Measurements from ENCODE around the gene PDE7B.

PDE7B gene

DNA sequence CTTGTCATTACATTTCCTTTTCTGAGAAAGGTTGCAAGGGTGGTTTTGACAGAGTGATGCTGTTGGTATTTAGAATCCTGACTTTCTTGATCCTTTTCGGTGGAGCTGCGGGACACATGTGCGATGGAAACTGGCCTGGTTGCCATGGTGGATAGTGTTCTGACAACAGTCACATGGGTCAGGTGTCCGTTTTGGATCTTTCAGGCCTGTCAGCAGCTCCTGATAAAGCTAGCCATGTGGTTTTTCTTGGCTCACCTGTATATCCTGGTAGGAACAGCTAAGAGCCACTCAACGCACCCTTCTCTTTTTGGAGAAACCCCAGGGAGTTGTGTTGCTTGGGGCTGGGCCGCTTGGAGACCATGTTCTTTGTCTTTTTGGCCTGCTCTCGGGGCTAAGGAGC lies 221.2 kb downstream of the PDE7B start:
- Mint-ChIP-seq H3K27ac (no peak overlapping the region), H3K36me3 (ENCODE audit: low read depth) (no peaks in the 10 kb centered on the region), H3K4me3 (no peak overlapping the region), H3K9me3 (no peaks in the 10 kb centered on the region), H3K27me3 (peaks cover 5% of the 10 kb centered on the region), H3K4me1 (no peaks in the 10 kb centered on the region)
- DNase-seq (no peak), ATAC-seq (no peak)

- DNase-seq (no peak), ATAC-seq (no peak)
- peaks cover 7% of the 10 kb centered on the region for H3K27me3 Mint-ChIP-seq
Measured at GRCh38 chr6:136073216-136073615, 221.7 kb downstream of the PDE7B start.

DNA sequence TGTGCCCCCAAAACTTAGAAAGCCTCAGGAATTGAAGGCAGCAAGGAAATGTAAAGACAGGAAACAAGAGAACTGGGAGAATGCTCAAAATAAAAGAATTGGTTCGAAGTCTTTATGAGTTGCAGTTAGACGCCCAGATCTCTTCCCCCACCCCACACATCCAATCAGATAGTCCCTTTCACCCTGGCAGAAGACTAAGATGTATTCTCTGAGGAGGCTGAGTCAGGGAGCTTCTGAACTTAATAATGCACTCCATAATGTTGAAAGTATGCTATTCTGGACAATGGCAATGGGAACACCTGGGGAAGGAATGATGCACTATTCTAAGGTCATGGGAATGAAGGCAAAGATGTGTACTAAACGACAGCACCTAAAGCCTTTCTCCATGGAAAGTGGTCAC lies 225.0 kb downstream of the PDE7B start:
- ATAC-seq = no peak
- no peaks in the 10 kb centered on the region for H3K36me3 Mint-ChIP-seq (ENCODE audit: low read depth)
- no peaks in the 10 kb centered on the region for H3K4me1 Mint-ChIP-seq
- H3K9me3 Mint-ChIP-seq = no peaks in the 10 kb centered on the region
- peaks cover 11% of the 10 kb centered on the region for H3K27me3 Mint-ChIP-seq
- no peak overlapping the region for H3K4me3 Mint-ChIP-seq
- H3K27ac Mint-ChIP-seq = no peak overlapping the region
- DNase-seq = no peak

More at GRCh38 chr6:136073216-136073615, 221.7 kb downstream of the PDE7B start:
- Mint-ChIP-seq H3K4me3 (no peak overlapping the region), H3K9me3 (no peaks in the 10 kb centered on the region), H3K36me3 (ENCODE audit: low read depth) (no peaks in the 10 kb centered on the region), H3K27ac (no peak overlapping the region), H3K4me1 (no peaks in the 10 kb centered on the region)

GRCh38 chr6:136077834-136078576 lies 226.5 kb downstream of the PDE7B start:
- no peak overlapping the region for H3K4me3 Mint-ChIP-seq
- DNase-seq (no peak), ATAC-seq (no peak)
- no peaks in the 10 kb centered on the region for H3K4me1 Mint-ChIP-seq
- H3K9me3 Mint-ChIP-seq = no peaks in the 10 kb centered on the region
- no peaks in the 10 kb centered on the region for H3K36me3 Mint-ChIP-seq (ENCODE audit: low read depth)
- no peak overlapping the region for H3K27ac Mint-ChIP-seq
- peaks cover 11% of the 10 kb centered on the region for H3K27me3 Mint-ChIP-seq

DNA sequence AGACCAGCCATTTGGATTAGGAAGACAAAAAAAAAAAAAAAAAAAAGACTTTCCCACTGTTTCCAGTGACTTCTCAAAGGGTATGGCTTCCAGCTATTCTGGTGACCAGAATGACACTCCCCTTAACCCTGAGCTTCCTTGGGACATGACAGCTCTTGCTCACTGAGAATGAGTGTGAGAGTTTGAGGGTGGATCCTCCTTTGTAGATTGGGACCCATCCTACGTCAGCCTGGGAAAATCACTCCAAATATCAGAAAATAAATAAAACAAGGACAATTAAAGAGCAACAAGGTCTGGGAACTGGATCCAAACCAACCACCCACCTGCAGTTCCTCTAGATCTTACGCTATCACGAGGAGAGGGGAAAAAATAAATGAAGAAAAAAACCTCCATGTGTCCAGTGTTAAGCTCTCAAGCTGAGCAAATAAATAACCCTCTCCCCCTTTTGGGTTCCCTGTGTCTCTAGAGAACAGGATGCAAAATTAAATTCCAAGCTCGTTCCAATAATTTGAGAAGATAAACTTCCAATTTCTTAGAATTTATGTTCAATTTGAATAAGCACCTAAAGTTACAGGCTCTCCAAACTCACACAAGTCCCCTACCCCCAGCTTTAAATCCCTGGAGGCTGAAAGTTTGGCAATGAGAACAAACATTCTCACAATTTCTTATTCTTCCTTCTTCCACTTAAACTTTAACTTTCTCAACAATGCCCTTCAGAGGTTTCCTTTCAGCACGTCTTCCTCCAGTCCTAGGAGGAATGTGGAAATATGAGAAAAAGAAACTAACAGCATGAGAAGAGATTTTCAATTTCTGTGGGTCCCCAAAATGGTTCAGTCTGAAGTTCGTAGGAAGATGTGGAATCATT lies 228.4 kb downstream of the PDE7B start:
- Mint-ChIP-seq H3K9me3 (no peaks in the 10 kb centered on the region), H3K27ac (no peak overlapping the region), H3K36me3 (ENCODE audit: low read depth) (no peaks in the 10 kb centered on the region), H3K4me1 (no peaks in the 10 kb centered on the region), H3K27me3 (peaks cover 11% of the 10 kb centered on the region), H3K4me3 (no peak overlapping the region)
- ATAC-seq = no peak
- DNase-seq = no peak

GRCh38 chr6:136083540-136083939 lies 232.0 kb downstream of the PDE7B start:
- DNase-seq (no peak), ATAC-seq (no peak)
- Mint-ChIP-seq H3K27ac (no peak overlapping the region), H3K36me3 (ENCODE audit: low read depth) (no peaks in the 10 kb centered on the region), H3K4me1 (no peaks in the 10 kb centered on the region), H3K4me3 (no peak overlapping the region), H3K9me3 (no peaks in the 10 kb centered on the region), H3K27me3 (peaks cover 6% of the 10 kb centered on the region)

DNA sequence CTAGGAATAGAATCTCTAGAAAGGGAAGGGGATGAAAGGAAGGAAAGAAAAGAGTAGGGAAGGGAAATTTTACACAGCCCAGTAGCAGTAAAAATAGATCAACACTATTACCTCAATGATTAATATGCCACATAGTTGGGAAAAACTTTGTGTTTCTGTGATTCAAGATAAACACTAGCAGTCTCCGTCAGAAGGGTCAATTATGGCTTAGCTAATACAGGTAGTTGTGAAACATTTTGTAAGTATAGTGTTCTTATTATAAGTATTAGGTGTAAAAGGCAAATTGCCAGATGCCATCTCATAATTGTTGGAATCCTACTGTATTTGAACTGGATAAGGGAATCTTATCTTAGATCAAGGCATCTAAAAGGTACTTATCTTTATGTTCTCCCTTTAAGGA lies 232.9 kb downstream of the PDE7B start:
- peaks cover 6% of the 10 kb centered on the region for H3K27me3 Mint-ChIP-seq
- H3K4me3 Mint-ChIP-seq = no peak overlapping the region
- no peaks in the 10 kb centered on the region for H3K4me1 Mint-ChIP-seq
- H3K9me3 Mint-ChIP-seq = no peaks in the 10 kb centered on the region
- DNase-seq (no peak), ATAC-seq (no peak)
- H3K36me3 Mint-ChIP-seq (ENCODE audit: low read depth) = no peaks in the 10 kb centered on the region
- H3K27ac Mint-ChIP-seq = no peak overlapping the region

- Mint-ChIP-seq H3K27ac (no peak overlapping the region), H3K4me3 (no peak overlapping the region), H3K9me3 (no peaks in the 10 kb centered on the region), H3K36me3 (ENCODE audit: low read depth) (no peaks in the 10 kb centered on the region), H3K4me1 (no peaks in the 10 kb centered on the region), H3K27me3 (peaks cover 6% of the 10 kb centered on the region)
- no peak for DNase-seq
- ATAC-seq = no peak
Measured at GRCh38 chr6:136085370-136086115, 234.0 kb downstream of the PDE7B start.

- Mint-ChIP-seq H3K9me3 (no peaks in the 10 kb centered on the region), H3K36me3 (ENCODE audit: low read depth) (no peaks in the 10 kb centered on the region), H3K27ac (no peak overlapping the region), H3K4me1 (no peaks in the 10 kb centered on the region), H3K4me3 (no peak overlapping the region), H3K27me3 (peaks cover 2% of the 10 kb centered on the region)
- DNase-seq = no peak
- no peak for ATAC-seq
Measured at GRCh38 chr6:136086686-136087085, 235.2 kb downstream of the PDE7B start.

GRCh38 chr6:136087986-136088385 lies 236.5 kb downstream of the PDE7B start:
- peaks cover 3% of the 10 kb centered on the region for H3K9me3 Mint-ChIP-seq
- no peak overlapping the region for H3K4me3 Mint-ChIP-seq
- H3K27me3 Mint-ChIP-seq = peaks cover 2% of the 10 kb centered on the region
- H3K36me3 Mint-ChIP-seq (ENCODE audit: low read depth) = no peaks in the 10 kb centered on the region
- DNase-seq = no peak
- no peaks in the 10 kb centered on the region for H3K4me1 Mint-ChIP-seq
- ATAC-seq = no peak
- H3K27ac Mint-ChIP-seq = no peak overlapping the region

GRCh38 chr6:136088693-136089092 lies 237.2 kb downstream of the PDE7B start:
- no peak for DNase-seq
- peaks cover 2% of the 10 kb centered on the region for H3K27me3 Mint-ChIP-seq
- H3K4me1 Mint-ChIP-seq = no peaks in the 10 kb centered on the region
- H3K27ac Mint-ChIP-seq = no peak overlapping the region
- no peak for ATAC-seq
- no peaks in the 10 kb centered on the region for H3K36me3 Mint-ChIP-seq (ENCODE audit: low read depth)
- peaks cover 6% of the 10 kb centered on the region for H3K9me3 Mint-ChIP-seq
- H3K4me3 Mint-ChIP-seq = no peak overlapping the region

DNA sequence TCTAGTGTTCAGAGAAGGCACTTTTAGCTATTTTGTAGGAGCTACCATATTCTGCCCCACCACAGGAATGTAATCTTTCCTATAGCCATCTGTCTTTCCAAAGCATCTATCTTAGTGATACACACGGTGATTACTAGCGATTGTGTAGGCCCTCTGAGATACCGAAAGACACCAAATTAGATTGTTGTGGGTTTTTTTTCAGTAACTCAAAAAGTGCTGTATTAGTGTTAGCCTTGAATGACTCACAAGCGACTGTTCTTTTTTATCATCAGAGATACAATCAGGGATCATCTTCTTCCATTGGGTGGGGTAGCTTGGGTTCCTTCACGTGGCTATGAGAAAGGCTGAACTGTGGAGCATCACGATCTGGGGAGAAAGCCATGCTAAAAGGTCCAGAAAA lies 238.4 kb downstream of the PDE7B start:
- Mint-ChIP-seq H3K4me3 (no peak overlapping the region), H3K36me3 (ENCODE audit: low read depth) (no peaks in the 10 kb centered on the region), H3K27ac (no peak overlapping the region), H3K27me3 (peaks cover 2% of the 10 kb centered on the region), H3K4me1 (no peaks in the 10 kb centered on the region), H3K9me3 (peaks cover 8% of the 10 kb centered on the region)
- DNase-seq (no peak), ATAC-seq (no peak)

DNA sequence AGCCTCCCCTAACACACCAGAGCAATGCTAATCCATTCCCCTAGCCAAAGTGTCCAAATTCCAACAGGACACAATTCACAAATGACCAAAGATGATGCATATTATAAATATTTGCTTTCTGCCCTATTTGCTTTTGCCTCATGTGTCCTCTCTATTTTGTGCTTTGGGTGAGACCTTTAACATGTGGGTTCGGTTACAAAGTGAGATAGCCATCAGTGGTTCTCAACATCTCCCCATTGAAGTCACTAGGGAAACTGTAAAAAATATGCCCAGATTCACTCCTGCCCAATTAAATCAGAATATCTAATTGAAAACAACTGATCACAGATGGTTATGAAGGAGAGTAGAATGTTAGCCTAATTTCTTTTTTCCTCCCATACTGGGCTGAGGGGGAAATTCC lies 239.4 kb downstream of the PDE7B start:
- H3K4me3 Mint-ChIP-seq = no peak overlapping the region
- ATAC-seq = no peak
- H3K27ac Mint-ChIP-seq = no peak overlapping the region

GRCh38 chr6:136092897-136093296 lies 241.4 kb downstream of the PDE7B start:
- Mint-ChIP-seq H3K4me3 (no peak overlapping the region), H3K9me3 (peaks cover 8% of the 10 kb centered on the region), H3K36me3 (ENCODE audit: low read depth) (no peaks in the 10 kb centered on the region), H3K4me1 (no peaks in the 10 kb centered on the region), H3K27me3 (peaks cover 2% of the 10 kb centered on the region), H3K27ac (no peak overlapping the region)
- ATAC-seq (no peak), DNase-seq (no peak)

More for the DNA sequence above, 239.4 kb downstream of the PDE7B start:
- Mint-ChIP-seq H3K9me3 (peaks cover 8% of the 10 kb centered on the region), H3K27me3 (peaks cover 2% of the 10 kb centered on the region), H3K36me3 (ENCODE audit: low read depth) (no peaks in the 10 kb centered on the region), H3K4me1 (no peaks in the 10 kb centered on the region)
- no peak for DNase-seq
